ENCODE measurements around the gene PTGIS.

PTGIS gene

DNA sequence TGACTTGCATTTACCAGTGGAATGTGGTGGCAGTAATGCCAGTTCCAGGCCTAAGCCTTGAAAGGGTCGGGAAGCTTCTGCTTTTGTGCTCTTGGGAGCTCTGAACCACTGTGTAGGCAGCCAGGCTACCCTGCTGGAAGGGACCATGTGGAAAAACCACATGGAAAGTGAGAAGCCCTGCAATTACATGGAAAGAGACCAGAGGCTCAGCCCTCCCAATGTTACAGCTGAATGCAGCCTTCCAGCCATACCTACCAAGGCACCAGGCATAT, 70.6 kb downstream of the PTGIS start:
- TF ChIP-seq, protein P1, sequence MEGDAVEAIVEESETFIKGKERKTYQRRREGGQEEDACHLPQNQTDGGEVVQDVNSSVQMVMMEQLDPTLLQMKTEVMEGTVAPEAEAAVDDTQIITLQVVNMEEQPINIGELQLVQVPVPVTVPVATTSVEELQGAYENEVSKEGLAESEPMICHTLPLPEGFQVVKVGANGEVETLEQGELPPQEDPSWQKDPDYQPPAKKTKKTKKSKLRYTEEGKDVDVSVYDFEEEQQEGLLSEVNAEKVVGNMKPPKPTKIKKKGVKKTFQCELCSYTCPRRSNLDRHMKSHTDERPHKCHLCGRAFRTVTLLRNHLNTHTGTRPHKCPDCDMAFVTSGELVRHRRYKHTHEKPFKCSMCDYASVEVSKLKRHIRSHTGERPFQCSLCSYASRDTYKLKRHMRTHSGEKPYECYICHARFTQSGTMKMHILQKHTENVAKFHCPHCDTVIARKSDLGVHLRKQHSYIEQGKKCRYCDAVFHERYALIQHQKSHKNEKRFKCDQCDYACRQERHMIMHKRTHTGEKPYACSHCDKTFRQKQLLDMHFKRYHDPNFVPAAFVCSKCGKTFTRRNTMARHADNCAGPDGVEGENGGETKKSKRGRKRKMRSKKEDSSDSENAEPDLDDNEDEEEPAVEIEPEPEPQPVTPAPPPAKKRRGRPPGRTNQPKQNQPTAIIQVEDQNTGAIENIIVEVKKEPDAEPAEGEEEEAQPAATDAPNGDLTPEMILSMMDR (IDR thresholded peaks at IDR 0.05; ENCODE audit: low read depth, low read length, missing control alignments), result no peak
- in situ Hi-C loops (cut with HindIII; ENCODE audit: low sequenced_read_pairs), result no loop called here
- H3K4me3 ChIP-seq (ENCODE audit: low read depth, low read length), result no peak overlapping the region
- no peak for DNase-seq (ENCODE audit: low read depth)

DNA sequence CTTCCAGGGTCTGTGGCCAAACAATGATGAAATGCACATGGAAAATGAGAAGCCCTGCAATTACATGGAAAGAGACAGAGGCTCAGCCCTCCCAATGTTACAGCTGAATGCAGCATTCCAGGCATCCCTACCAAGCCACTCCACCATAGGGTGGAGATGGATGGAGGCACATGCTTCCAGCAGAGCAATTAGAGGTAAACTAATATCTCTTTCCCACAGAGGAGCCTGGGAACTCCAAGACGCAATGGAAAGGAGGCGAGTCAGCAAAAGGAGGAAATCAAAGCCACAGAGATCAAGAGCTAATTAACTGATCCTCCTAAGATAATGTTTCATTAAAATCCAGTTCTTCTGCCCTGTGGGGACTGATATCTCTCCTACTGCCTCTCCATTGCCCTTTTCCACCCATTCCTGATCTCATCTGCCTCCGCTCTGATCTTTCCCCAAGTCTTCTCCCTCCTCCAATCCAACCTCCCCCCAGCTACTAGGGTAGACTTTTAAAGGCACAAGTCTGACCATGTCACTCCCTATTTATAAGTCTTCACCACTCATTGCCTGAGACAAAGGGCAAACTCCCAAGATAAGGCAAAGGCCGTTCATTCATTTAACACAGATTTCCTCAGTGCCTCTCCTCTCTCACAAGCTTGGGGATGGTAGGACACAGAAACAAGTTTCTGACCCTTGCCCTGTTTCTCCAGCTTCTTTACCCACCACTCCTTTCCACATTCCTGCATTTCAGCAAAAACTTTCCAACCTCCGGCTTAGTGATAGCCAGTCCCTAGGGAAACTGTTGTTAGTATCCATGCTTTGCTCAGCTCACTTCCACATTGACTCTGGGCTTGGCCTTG, 71.2 kb downstream of the PTGIS start:
- H3K4me3 ChIP-seq (ENCODE audit: low read depth, low read length), result no peak overlapping the region
- no peak for DNase-seq (ENCODE audit: low read depth)
- in situ Hi-C loops (cut with HindIII; ENCODE audit: low sequenced_read_pairs), result no loop called here
- TF ChIP-seq, protein P1 (IDR thresholded peaks at IDR 0.05; ENCODE audit: low read depth, low read length, missing control alignments), result no peak

DNA sequence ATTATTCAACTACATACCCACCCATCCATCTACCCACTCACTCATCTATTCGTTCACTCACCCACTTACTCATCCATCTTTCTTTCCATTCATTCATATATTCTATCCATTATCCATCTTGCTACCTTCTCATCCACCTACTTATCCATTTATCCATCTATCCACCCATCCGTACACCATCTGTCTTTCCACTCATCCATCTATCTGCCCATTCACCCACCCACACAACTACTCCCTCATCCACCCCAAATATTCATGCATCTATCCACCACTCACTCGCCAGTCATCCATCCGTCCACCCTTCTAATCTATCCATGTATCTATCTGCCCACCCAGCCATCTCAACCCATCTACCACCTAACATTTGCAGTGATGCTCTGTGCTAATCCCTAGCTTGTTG, 71.9 kb downstream of the PTGIS start:
- no peak overlapping the region for H3K4me3 ChIP-seq (ENCODE audit: low read depth, low read length)
- DNase-seq (ENCODE audit: low read depth), result no peak
- TF ChIP-seq, protein P1 (IDR thresholded peaks at IDR 0.05; ENCODE audit: low read depth, low read length, missing control alignments), result no peak
- in situ Hi-C loops (cut with HindIII; ENCODE audit: low sequenced_read_pairs), result no loop called here

DNA sequence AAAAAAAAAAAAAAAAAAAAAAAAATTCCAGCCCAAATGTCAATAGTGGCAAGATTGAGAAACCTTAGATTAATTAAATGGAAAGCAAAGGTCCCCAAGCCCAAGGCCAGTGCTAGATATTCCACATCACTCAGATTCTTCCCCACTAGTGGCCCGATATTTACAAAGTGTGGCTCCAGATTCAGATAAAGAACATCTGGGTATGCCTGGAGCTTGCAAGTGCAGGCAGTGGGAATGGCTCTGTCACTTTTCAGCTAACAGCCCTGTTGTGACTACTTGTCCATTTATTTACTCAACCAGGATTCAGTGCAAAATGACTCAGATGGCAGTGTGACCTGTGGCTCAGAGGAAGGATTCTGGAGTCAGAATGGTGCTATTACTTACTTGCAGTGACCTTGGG, 77.2 kb downstream of the PTGIS start:
- in situ Hi-C loops (cut with HindIII; ENCODE audit: low sequenced_read_pairs), result no loop called here
- DNase-seq (ENCODE audit: low read depth), result no peak

DNA sequence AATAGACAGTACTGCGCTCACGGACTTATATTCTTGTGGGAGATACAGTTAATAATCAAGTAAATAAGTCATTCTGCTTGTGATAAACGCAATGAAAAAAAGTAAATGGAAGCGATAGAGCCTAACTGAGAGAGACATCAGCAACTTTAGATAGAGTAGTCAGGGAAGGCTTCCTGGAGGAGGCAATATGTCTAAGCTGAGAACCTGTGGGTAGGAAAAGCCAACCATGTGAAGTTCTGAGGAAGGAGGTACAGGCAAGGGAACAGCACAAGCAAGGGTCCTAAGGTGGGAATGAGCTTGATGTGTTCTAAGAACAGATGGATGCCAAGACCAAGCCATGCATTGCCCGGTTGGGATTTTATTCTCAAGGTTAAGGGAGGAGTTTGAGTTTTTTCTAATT, 78.2 kb downstream of the PTGIS start:
- no peak overlapping the region for H3K4me3 ChIP-seq (ENCODE audit: low read depth, low read length)
- TF ChIP-seq, protein P1 (IDR thresholded peaks at IDR 0.05; ENCODE audit: low read depth, low read length, missing control alignments), result no peak
- DNase-seq (ENCODE audit: low read depth), result no peak
- in situ Hi-C loops (cut with HindIII; ENCODE audit: low sequenced_read_pairs), result no loop called here

More for the DNA sequence above, 77.2 kb downstream of the PTGIS start:
- TF ChIP-seq, protein P1 (IDR thresholded peaks at IDR 0.05; ENCODE audit: low read depth, low read length, missing control alignments), result no peak
- H3K4me3 ChIP-seq (ENCODE audit: low read depth, low read length), result no peak overlapping the region

DNA sequence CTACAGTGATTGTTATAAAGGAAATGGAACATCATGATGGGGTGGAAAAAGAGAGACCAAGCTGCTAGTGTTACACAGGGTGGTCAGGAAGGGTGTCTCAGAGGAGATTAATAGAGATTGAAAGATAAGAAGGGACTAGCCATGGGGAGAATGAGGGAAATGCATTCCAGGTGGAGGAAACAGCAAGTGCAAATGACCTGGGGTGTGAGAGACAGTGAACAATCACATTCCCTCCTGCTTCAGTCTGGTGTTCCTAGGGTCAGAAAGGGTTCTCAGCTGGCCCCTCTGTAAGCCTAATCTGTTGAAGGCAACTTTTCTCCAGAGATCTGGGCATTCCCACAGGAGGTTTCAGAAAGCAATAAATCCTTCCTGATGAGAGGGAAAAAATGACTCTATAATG, 81.9 kb downstream of the PTGIS start:
- H3K4me3 ChIP-seq (ENCODE audit: low read depth, low read length), result no peak overlapping the region
- in situ Hi-C loops (cut with HindIII; ENCODE audit: low sequenced_read_pairs), result no loop called here
- TF ChIP-seq, protein P1 (IDR thresholded peaks at IDR 0.05; ENCODE audit: low read depth, low read length, missing control alignments), result no peak
- DNase-seq (ENCODE audit: low read depth), result no peak

Measured in astrocyte of the cerebellum (primary cell).